ENCODE measurements around the gene ATP11A. TPM values are rescaled to one million over a fixed set of nuclear protein-coding genes. Genes with fewer than 3 reads are reported as not detected.

ATP11A gene
- total RNA-seq, 1 donor from 2014 or later, result 90.4 TPM

DNA sequence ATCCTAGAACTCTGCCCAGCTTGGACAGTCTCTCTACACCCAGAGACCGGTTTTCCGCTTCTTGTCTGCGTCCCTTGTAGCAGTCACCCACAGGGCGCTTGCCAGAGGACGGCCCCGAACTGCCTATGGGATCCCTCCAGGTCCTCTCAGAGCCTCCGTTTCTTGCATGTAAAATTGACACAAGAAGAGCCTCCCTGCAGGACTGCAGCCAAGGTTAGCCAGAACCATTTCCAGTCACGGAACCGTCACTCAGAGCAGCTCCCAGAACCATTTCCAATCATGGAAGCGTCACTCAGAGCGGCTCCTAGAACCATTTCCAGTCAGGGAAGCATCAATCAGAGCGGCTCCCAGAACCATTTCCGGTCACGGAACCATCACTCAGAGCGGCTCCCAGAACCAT, 65.5 kb downstream of the ATP11A start:
- DNase-seq (ENCODE audit: low spot score), result no peak
- no peak overlapping the region for H3K4me3 Mint-ChIP-seq
- no peaks in the 10 kb centered on the region for H3K27me3 Mint-ChIP-seq (ENCODE audit: insufficient read depth)
- intact Hi-C loops (cut with micrococcal nuclease), result no loop called here
- H3K9me3 Mint-ChIP-seq, result no peaks in the 10 kb centered on the region
- peaks cover 13% of the 10 kb centered on the region for H3K4me1 Mint-ChIP-seq (ENCODE audit: low read depth)
- no peak overlapping the region for H3K27ac Mint-ChIP-seq
- H3K36me3 Mint-ChIP-seq (ENCODE audit: low read depth), result no peaks in the 10 kb centered on the region

- no peaks in the 10 kb centered on the region for H3K36me3 Mint-ChIP-seq (ENCODE audit: low read depth)
- no peak for DNase-seq (ENCODE audit: low spot score)
- peaks cover 13% of the 10 kb centered on the region for H3K4me1 Mint-ChIP-seq (ENCODE audit: low read depth)
- no peak overlapping the region for H3K4me3 Mint-ChIP-seq
- no peaks in the 10 kb centered on the region for H3K9me3 Mint-ChIP-seq
- intact Hi-C loops (cut with micrococcal nuclease), result no loop called here
- H3K27me3 Mint-ChIP-seq (ENCODE audit: insufficient read depth), result no peaks in the 10 kb centered on the region
- no peak overlapping the region for H3K27ac Mint-ChIP-seq
Measured at GRCh38 chr13:112756081-112756480, 66.2 kb downstream of the ATP11A start.

- H3K4me1 Mint-ChIP-seq (ENCODE audit: low read depth), result peaks cover 13% of the 10 kb centered on the region
- H3K27me3 Mint-ChIP-seq (ENCODE audit: insufficient read depth), result no peaks in the 10 kb centered on the region
- intact Hi-C loops (cut with micrococcal nuclease), result no loop called here
- no peaks in the 10 kb centered on the region for H3K9me3 Mint-ChIP-seq
- DNase-seq (ENCODE audit: low spot score), result no peak
- H3K36me3 Mint-ChIP-seq (ENCODE audit: low read depth), result no peaks in the 10 kb centered on the region
- no peak overlapping the region for H3K4me3 Mint-ChIP-seq
- no peak overlapping the region for H3K27ac Mint-ChIP-seq
Measured at GRCh38 chr13:112756511-112756966, 66.7 kb downstream of the ATP11A start.

DNA sequence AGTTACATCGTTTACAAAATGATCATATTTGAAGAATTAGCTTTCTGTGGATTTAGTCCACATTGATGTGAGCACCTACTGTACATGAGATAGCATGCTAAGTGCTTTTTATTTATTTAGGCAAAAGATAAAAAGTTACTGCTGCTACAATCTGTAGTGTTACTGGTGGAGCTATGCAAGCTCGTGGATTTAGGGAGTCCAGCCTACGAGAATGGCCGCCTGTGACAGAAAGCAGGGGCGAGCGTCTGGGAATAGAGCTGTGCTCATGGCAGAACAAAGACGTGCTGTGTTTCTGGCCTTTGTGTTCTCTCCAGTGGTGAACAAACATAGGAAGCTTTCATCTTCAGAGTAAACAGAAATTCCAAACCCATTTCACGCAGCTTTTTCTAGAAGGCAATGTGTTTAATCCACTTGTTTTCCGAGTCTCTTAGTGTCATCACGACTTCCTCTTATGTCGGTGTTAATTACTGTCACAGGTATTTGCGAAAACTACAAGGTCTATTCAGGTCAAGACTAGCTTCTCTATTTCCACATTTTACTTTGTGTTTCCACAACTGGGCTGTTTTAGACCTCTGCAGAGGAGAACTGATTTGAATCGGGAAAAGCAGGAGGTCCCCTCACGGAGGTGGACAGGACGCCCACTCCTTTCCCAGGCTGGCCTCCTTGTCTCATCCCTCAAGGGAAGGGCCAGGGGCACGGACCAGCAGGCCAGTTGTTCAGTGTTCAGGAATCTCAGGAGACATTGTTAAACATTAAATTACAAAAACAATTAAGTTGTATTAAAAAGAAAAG, 67.3 kb downstream of the ATP11A start:
- intact Hi-C loops (cut with micrococcal nuclease), result no loop called here
- no peak for DNase-seq (ENCODE audit: low spot score)
- no peak overlapping the region for H3K4me3 Mint-ChIP-seq
- H3K27ac Mint-ChIP-seq, result no peak overlapping the region
- H3K27me3 Mint-ChIP-seq (ENCODE audit: insufficient read depth), result no peaks in the 10 kb centered on the region
- H3K36me3 Mint-ChIP-seq (ENCODE audit: low read depth), result no peaks in the 10 kb centered on the region
- peaks cover 13% of the 10 kb centered on the region for H3K4me1 Mint-ChIP-seq (ENCODE audit: low read depth)
- H3K9me3 Mint-ChIP-seq, result no peaks in the 10 kb centered on the region

DNA sequence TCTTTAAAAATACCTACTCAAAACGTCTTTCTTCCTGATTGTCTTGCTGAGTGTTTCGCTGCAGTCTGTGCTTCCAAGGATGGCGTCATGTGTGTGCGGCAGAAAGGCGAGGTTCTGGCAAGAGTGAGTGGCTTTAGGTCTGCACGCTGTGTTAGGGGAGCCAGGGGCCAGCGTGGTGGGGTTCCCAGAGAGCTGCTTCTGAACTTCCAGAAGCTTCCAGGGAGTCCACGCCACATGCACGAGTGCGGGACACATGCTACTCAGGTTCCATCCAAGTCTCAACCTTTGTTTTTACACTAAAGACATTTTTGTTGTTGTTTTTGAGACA, 67.9 kb downstream of the ATP11A start:
- no peak overlapping the region for H3K27ac Mint-ChIP-seq
- H3K9me3 Mint-ChIP-seq, result no peaks in the 10 kb centered on the region
- no peaks in the 10 kb centered on the region for H3K36me3 Mint-ChIP-seq (ENCODE audit: low read depth)
- peaks cover 9% of the 10 kb centered on the region for H3K4me1 Mint-ChIP-seq (ENCODE audit: low read depth)
- DNase-seq (ENCODE audit: low spot score), result no peak
- intact Hi-C loops (cut with micrococcal nuclease), result no loop called here
- no peaks in the 10 kb centered on the region for H3K27me3 Mint-ChIP-seq (ENCODE audit: insufficient read depth)
- H3K4me3 Mint-ChIP-seq, result no peak overlapping the region

DNA sequence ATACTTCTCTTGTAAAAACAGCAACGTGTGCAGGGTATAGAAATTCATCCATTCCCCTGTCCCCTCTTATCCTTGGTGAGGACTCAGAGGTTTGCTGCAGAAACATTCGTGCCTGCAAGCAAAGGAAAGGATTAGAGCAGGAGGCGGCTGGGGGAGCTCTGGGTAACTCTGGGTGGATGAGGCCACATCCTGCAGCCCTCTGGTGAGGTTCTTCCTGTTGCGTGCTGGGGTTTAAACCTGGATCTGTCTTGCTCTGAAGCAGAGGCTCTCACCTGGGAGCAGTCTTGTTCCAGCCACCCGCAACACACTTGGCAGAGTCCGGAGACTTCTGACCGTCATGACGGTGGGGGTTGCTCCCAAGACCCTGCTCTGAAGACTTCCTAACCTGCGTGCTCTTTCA, 69.2 kb downstream of the ATP11A start:
- no peaks in the 10 kb centered on the region for H3K9me3 Mint-ChIP-seq
- H3K27me3 Mint-ChIP-seq (ENCODE audit: insufficient read depth), result no peaks in the 10 kb centered on the region
- intact Hi-C loops (cut with micrococcal nuclease), result no loop called here
- H3K4me1 Mint-ChIP-seq (ENCODE audit: low read depth), result no peaks in the 10 kb centered on the region
- no peak for DNase-seq (ENCODE audit: low spot score)
- no peak overlapping the region for H3K27ac Mint-ChIP-seq
- no peak overlapping the region for H3K4me3 Mint-ChIP-seq
- H3K36me3 Mint-ChIP-seq (ENCODE audit: low read depth), result no peaks in the 10 kb centered on the region

- DNase-seq (ENCODE audit: low spot score), result no peak
- Mint-ChIP-seq H3K9me3 (no peaks in the 10 kb centered on the region), H3K36me3 (ENCODE audit: low read depth) (no peaks in the 10 kb centered on the region), H3K27ac (no peak overlapping the region), H3K4me3 (no peak overlapping the region), H3K27me3 (ENCODE audit: insufficient read depth) (no peaks in the 10 kb centered on the region), H3K4me1 (ENCODE audit: low read depth) (no peaks in the 10 kb centered on the region)
- intact Hi-C loops (cut with micrococcal nuclease), result no loop called here
Measured at GRCh38 chr13:112759827-112760226, 70.0 kb downstream of the ATP11A start.

DNA sequence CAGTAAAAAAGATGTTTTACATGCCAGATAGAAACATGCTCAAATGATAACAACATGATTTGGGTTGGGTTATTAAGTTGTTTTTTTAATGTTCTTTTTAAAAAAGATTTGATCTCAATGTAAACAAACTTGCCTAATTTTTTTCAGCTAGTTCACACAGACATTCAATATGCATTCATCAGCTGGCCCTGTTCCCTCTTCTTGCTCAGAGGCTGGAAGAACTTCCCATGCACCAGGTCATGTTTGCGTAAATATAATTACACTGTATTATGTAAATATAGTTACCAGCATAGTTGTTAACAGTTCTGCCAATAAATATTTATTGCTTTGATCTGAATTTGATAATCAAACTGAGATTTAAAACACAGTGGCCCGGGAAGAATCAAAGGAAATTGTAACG, 70.6 kb downstream of the ATP11A start:
- Mint-ChIP-seq H3K4me1 (ENCODE audit: low read depth) (no peaks in the 10 kb centered on the region), H3K4me3 (no peak overlapping the region), H3K27me3 (ENCODE audit: insufficient read depth) (no peaks in the 10 kb centered on the region), H3K27ac (no peak overlapping the region), H3K36me3 (ENCODE audit: low read depth) (no peaks in the 10 kb centered on the region), H3K9me3 (no peaks in the 10 kb centered on the region)
- intact Hi-C loops (cut with micrococcal nuclease), result no loop called here
- no peak for DNase-seq (ENCODE audit: low spot score)

DNA sequence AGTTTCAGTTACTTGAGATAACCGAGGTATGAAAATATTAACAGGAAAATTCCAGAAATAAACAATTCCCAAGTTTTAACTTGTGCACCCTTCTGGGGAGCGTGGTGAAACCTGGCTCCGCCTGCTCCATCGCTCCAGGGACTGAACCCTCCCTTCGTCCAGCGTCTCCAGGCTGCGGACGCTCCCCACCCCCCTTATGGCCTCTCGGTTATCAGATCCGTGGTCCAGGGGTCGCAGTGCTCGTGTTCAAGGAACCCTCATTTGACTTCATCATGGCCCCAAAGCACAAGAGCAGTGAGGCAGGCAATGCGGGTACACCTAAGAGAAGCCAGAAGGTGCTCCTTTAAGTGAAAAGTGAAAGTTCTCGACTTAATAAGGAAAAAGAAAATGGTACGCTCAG, 71.1 kb downstream of the ATP11A start:
- Mint-ChIP-seq H3K27ac (no peak overlapping the region), H3K27me3 (ENCODE audit: insufficient read depth) (no peaks in the 10 kb centered on the region), H3K36me3 (ENCODE audit: low read depth) (peaks cover 2% of the 10 kb centered on the region), H3K4me3 (no peak overlapping the region), H3K9me3 (no peaks in the 10 kb centered on the region), H3K4me1 (ENCODE audit: low read depth) (peaks cover 2% of the 10 kb centered on the region)
- no peak for DNase-seq (ENCODE audit: low spot score)
- intact Hi-C loops (cut with micrococcal nuclease), result no loop called here

DNA sequence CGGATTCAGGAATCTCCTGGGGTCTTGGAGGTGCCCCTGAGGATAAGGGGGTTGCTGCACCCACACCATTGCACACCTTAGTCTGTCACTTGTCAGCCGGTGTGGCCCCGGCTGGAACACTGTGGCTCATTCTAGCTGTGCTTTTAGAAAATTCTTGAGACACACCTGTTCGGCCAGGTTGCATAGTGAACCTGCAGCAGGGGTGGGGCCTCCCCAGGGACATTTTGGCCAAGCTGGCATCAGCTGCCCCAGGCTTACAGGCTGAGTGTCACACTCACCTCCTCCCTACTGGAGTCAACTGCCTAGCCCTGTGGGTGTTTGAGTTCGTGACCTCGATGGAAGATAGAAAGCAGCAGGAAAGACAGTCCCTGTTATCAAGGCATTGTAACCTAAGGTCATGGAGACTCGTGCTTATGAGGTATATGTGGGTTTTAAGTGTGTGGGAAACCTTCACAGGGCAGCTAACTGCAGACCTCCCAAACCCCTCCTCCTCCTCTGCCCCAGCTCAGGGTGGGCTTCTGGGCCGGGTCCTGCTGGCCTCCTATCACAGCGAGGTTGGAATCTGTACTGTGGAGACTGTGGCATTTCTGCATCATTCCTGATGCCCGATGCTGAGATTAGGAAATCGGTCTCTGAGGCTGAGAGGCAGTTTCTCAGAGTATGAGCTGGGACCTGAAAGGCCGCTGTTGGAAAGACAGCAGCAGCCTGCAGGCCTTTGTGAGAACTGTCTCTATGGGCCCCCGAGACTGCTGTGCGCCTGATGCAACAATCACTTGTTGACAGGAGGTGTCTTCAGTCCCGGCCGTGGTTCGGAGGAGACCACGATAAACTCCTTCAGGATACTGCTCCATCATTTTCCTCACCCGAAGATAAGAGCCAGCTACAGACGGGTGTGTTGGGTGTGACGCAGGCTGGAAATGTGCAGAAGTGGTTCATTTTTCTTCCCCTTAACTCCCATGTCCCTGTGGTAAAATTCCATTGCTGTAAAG, 72.2 kb downstream of the ATP11A start:
- intact Hi-C loops (cut with micrococcal nuclease), result no loop called here
- Mint-ChIP-seq H3K4me1 (ENCODE audit: low read depth) (peaks cover 6% of the 10 kb centered on the region), H3K36me3 (ENCODE audit: low read depth) (peaks cover 4% of the 10 kb centered on the region), H3K4me3 (no peak overlapping the region), H3K9me3 (no peaks in the 10 kb centered on the region), H3K27me3 (ENCODE audit: insufficient read depth) (no peaks in the 10 kb centered on the region), H3K27ac (no peak overlapping the region)
- DNase-seq (ENCODE audit: low spot score), result no peak

- no peaks in the 10 kb centered on the region for H3K9me3 Mint-ChIP-seq
- H3K36me3 Mint-ChIP-seq (ENCODE audit: low read depth), result peaks cover 4% of the 10 kb centered on the region
- H3K4me1 Mint-ChIP-seq (ENCODE audit: low read depth), result peaks cover 9% of the 10 kb centered on the region
- no peak for DNase-seq (ENCODE audit: low spot score)
- no peak overlapping the region for H3K4me3 Mint-ChIP-seq
- H3K27ac Mint-ChIP-seq, result no peak overlapping the region
- intact Hi-C loops (cut with micrococcal nuclease), result no loop called here
- no peaks in the 10 kb centered on the region for H3K27me3 Mint-ChIP-seq (ENCODE audit: insufficient read depth)
Measured at GRCh38 chr13:112762690-112763080, 72.8 kb downstream of the ATP11A start.

- no peaks in the 10 kb centered on the region for H3K27me3 Mint-ChIP-seq (ENCODE audit: insufficient read depth)
- DNase-seq (ENCODE audit: low spot score), result no peak
- no peak overlapping the region for H3K4me3 Mint-ChIP-seq
- no peak overlapping the region for H3K27ac Mint-ChIP-seq
- H3K9me3 Mint-ChIP-seq, result no peaks in the 10 kb centered on the region
- H3K4me1 Mint-ChIP-seq (ENCODE audit: low read depth), result peaks cover 20% of the 10 kb centered on the region
- intact Hi-C loops (cut with micrococcal nuclease), result no loop called here
- H3K36me3 Mint-ChIP-seq (ENCODE audit: low read depth), result peaks cover 10% of the 10 kb centered on the region
Measured at GRCh38 chr13:112764028-112764427, 74.2 kb downstream of the ATP11A start.

DNA sequence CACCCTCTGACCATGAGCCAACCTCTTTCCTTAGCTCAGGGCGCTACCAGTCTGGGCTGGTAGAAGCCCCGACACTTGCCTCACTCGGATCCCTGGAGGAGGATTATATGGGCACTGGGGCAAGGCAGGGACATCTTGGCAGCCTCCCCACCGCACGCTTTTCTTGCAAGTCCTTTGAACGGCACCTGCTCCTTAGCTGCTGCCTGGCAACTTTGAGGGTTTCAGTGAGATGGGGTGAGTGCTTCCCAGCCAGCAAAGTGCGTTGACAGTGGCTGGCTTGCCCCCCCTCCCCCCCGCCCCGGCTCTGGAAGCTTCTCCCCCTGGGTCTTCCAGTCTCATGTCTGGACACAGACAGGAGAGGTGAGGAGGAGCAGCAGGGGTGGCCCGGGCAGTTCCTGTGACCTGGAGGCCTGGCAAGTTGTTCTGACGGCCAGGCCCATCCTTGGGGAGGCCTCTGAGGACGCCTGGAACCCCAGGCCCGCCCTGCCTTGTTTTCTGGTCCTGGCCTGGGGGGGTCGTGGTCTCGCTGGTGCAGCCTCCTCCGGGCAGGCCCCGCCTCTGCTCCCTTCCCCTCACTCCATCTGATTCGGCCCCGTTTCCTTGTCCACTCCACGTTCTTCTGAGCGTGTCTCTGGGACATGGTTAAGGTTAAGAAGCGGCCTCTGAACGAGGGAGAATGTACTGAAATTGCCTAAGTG, 75.2 kb downstream of the ATP11A start:
- H3K9me3 Mint-ChIP-seq, result no peaks in the 10 kb centered on the region
- peaks cover 20% of the 10 kb centered on the region for H3K4me1 Mint-ChIP-seq (ENCODE audit: low read depth)
- no peaks in the 10 kb centered on the region for H3K27me3 Mint-ChIP-seq (ENCODE audit: insufficient read depth)
- peaks cover 10% of the 10 kb centered on the region for H3K36me3 Mint-ChIP-seq (ENCODE audit: low read depth)
- intact Hi-C loops (cut with micrococcal nuclease), result no loop called here
- DNase-seq (ENCODE audit: low spot score), result no peak
- H3K4me3 Mint-ChIP-seq, result no peak overlapping the region
- no peak overlapping the region for H3K27ac Mint-ChIP-seq

All from activated T-helper 1 cell treated with anti-CD3 and anti-CD28 coated beads, Interleukin-12 subunit alpha, Interleukin-12 subunit beta, Interleukin-2, Interleukin-4 antibody, amounts not matched to agents 30 ng/mL and 10 ng/mL and 1 ng/mL, durations not matched to agents 14 hours and 24 hours and 36 hours (primary cell).